ENCODE measurements around the gene ZNF638. TPM values are rescaled to one million over a fixed set of nuclear protein-coding genes. Genes with fewer than 3 reads are reported as not detected.

The ZNF638 gene
- total and polyA plus RNA-seq, 10 of the 15 experiments (the other 5 are each of a cell fraction or from before 2014, with no cell fraction given) = 37.6 to 133 (median 64.5) TPM

- WGBS (ENCODE audit: insufficient coverage, insufficient replicate concordance, low lambda C conversion rate, missing lambda C conversion rate) = 3% methylated on average over 2 of the region's 2 CpGs
- H3K4me1 ChIP-seq (ENCODE audit: control insufficient read depth, insufficient read depth, low read length) = no peaks in the 10 kb centered on the region
- no peaks in the 10 kb centered on the region for H3K27me3 ChIP-seq (replicated peaks in 1 of 2; ENCODE audit: control insufficient read depth in 2 of 2, insufficient read depth in 2 of 2, low read length in 1 of 2)
- CTCF ChIA-PET = interaction anchor here (0.8 to 2.1 kb wide), 12 partner anchors 8 to 1049 kb away, joined by 3 to 12 read pairs (median 4); partner anchors contain the start of genes PAIP2B and ZNF638
- POLR2A ChIA-PET = interaction anchor here (0.6 to 1.8 kb wide), 4 partner anchors 20 to 27 kb away, joined by 3 to 10 read pairs (median 4); partner anchors contain the start of gene ZNF638
- peaks cover 1 to 19% of the 10 kb centered on the region in 2 experiments; a peak in 3 of 4 replicates for H3K36me3 ChIP-seq (ENCODE audit: control insufficient read depth in 2 of 2, insufficient read depth in 2 of 2, low read length in 1 of 2)
- peak overlapping the region; percentile 45 for H3K4me2 ChIP-seq (ENCODE audit: control insufficient read depth, insufficient read depth)
- ATAC-seq (peak; percentile 99), DNase-seq (ENCODE audit: low read depth, low spot score) (peak; percentile 19), FAIRE-seq (no peak)
- peaks cover 5% of the 10 kb centered on the region; the same call in 1 of the 2 replicates for H4K20me1 ChIP-seq (ENCODE audit: control insufficient read depth, insufficient read depth)
- H3K9me3 ChIP-seq (replicated peaks; ENCODE audit: control insufficient read depth, insufficient read depth, low read length) = no peaks in the 10 kb centered on the region
- H3K27ac ChIP-seq (ENCODE audit: control insufficient read depth, insufficient read depth) = no peak overlapping the region; the same call in 1 of the 2 replicates
- no peak overlapping the region for H3K9ac ChIP-seq (ENCODE audit: control insufficient read depth, insufficient read depth, low read length)
- peak overlapping the region; percentile 10; the same call in 1 of the 2 replicates for H3K4me3 ChIP-seq
- intact Hi-C loops (cut with micrococcal nuclease; ENCODE audit: unreplicated experiment) = no loop called here
- no TSS peak for BruUV-seq (replicated peaks)
- RAD21 ChIA-PET (ENCODE audit: unreplicated experiment) = interaction anchor here (0.7 to 1.8 kb wide), 7 partner anchors 8 to 282 kb away, joined by 3 to 9 read pairs (median 5); partner anchors contain the start of gene ZNF638
- no peak overlapping the region for H2AFZ ChIP-seq (ENCODE audit: control insufficient read depth, low read depth, low read length)
- SMC1A ChIA-PET (ENCODE audit: uncharacterized antibody, unreplicated experiment) = interaction anchor here (1.0 to 2.2 kb wide), 8 partner anchors 9 to 29 kb away, joined by 3 to 20 read pairs (median 4); partner anchors contain the start of gene ZNF638
- peak; percentile 21; the same call in 1 of the 2 replicates for TF ChIP-seq ATF7 (IDR thresholded peaks at IDR 0.05; ENCODE audit: low read depth)
- 0 out of 2 replicates have a peak, but pooled peaks have one; percentile 45 for TF ChIP-seq JUND (IDR thresholded peaks at IDR 0.05; ENCODE audit: low read depth, low read length)
- TF ChIP-seq HDAC6 (IDR thresholded peaks at IDR 0.05; ENCODE audit: unreplicated experiment) = no peak
- TF ChIP-seq MTA2 (IDR thresholded peaks at IDR 0.05; ENCODE audit: low read depth) = peak; percentile 81
- no peak for TF ChIP-seq ZNF622 (IDR thresholded peaks at IDR 0.05)
- TF ChIP-seq RELB (IDR thresholded peaks at IDR 0.05; ENCODE audit: low read depth) = peak; percentile 60; the same call in 1 of the 2 replicates
- peak; percentile 47 for TF ChIP-seq MEF2B (IDR thresholded peaks at IDR 0.05; ENCODE audit: partially characterized antibody, poor library complexity, severe bottlenecking)
- peak; percentile 23; the same call in 1 of the 2 replicates for TF ChIP-seq JUNB (IDR thresholded peaks at IDR 0.05)
- 0 out of 2 replicates have a peak, but pooled peaks have one; percentile 29 for TF ChIP-seq NBN (IDR thresholded peaks at IDR 0.05)
- in situ Hi-C loops (cut with MboI) = no loop called here
- H3K79me2 ChIP-seq (ENCODE audit: control insufficient read depth, insufficient read depth, low read length) = peaks cover 40% of the 10 kb centered on the region
Measured at GRCh38 chr2:71353248-71353647, 21.7 kb downstream of the ZNF638 start.

Data from GM12878 (cell line).